Smooth muscle cell (in vitro differentiated cells): Measurements from ENCODE around the gene ZSWIM6. TPM values are rescaled to one million over a fixed set of nuclear protein-coding genes. Genes with fewer than 3 reads are reported as not detected.

ENCODE experiments used
- DNase-seq: peaks from one replicate; lab custom pipeline; 2025; ENCODE audit not compliant: unreplicated experiment; lab: John Stamatoyannopoulos, UW
- H2AFZ ChIP-seq: fragments of 200-600 bp; sonication (generic); 2 replicates; pipeline ENCODE4 v1.6.0; 2016; ENCODE audit warnings: antibody characterized with exemption, low read depth, mild to moderate bottlenecking
- H3F3A ChIP-seq: fragments of 200-600 bp; sonication (generic); 2 replicates; pipeline ENCODE4 v1.6.0; 2017; ENCODE audit warnings: antibody characterized with exemption, low read depth
- H3K27ac ChIP-seq: fragments of 200-600 bp; sonication (generic); 2 replicates; pipeline ENCODE4 v1.5.1; 2016; ENCODE audit warnings: low read depth, mild to moderate bottlenecking
- H3K27me3 ChIP-seq: fragments of 200-600 bp; sonication (generic); 2 replicates; pipeline ENCODE4 v1.6.1; 2016; ENCODE audit warnings: low read depth, mild to moderate bottlenecking
- H3K36me3 ChIP-seq: fragments of 200-600 bp; sonication (generic); 2 replicates; pipeline ENCODE4 v1.5.1; 2016; ENCODE audit warnings: low read depth
- H3K4me1 ChIP-seq: fragments of 200-600 bp; sonication (generic); 2 replicates; pipeline ENCODE4 v1.5.1; 2016; ENCODE audit warnings: low read depth
- H3K4me2 ChIP-seq: fragments of 200-600 bp; sonication (generic); 2 replicates; pipeline ENCODE4 v1.6.0; 2016; ENCODE audit warnings: mild to moderate bottlenecking
- H3K4me3 ChIP-seq: fragments of 200-600 bp; sonication (generic); 2 replicates; pipeline ENCODE4 v1.5.1; 2016; ENCODE audit warnings: mild to moderate bottlenecking
- H3K79me2 ChIP-seq: fragments of 200-600 bp; sonication (generic); 2 replicates; pipeline ENCODE4 v1.6.0; 2016; ENCODE audit warnings: low read depth, mild to moderate bottlenecking
- H3K9ac ChIP-seq: fragments of 200-600 bp; sonication (generic); 2 replicates; pipeline ENCODE4 v1.6.0; 2016; ENCODE audit warnings: low read depth
- H3K9me3 ChIP-seq: fragments of 200-600 bp; sonication (generic); replicated peaks from 2 replicates; pipeline ENCODE4 v1.5.1; 2016; ENCODE audit warnings: low read depth
- H4K20me1 ChIP-seq: fragments of 200-600 bp; sonication (generic); 2 replicates; pipeline ENCODE4 v1.6.0; 2016; ENCODE audit warnings: low read depth
- CTCF ChIP-seq: fragments of 200-600 bp; sonication (generic); IDR thresholded peaks from 2 replicates; pipeline ENCODE4 v1.5.1; 2017; ENCODE audit warnings: borderline replicate concordance, mild to moderate bottlenecking, antibody characterized with exemption; ENCODE audit not compliant: insufficient read depth, poor library complexity, severe bottlenecking
- WGBS: methylation state at CpG from one replicate; pipeline ENCODE4 v1.1.7; 2016; ENCODE audit warnings: low lambda C conversion rate; 5-methylcytosine and 5-hydroxymethylcytosine counted together
- polyA plus RNA-seq: library from polyadenylated mRNA; unstranded; fragments of >200 nt; fragmentation: Nextera tagmentation; extraction: Ambion mirVana; gene quantifications from 2 replicates; pipeline ENCODE4 v1.2.1, GENCODE V29; 2016
- total RNA-seq: library from RNA; depleted of rRNA; stranded (reverse); fragments of >200 nt; gene quantifications from 2 replicates; pipeline ENCODE4 v1.2.3, GENCODE V29; 2014

ZSWIM6 gene
- total and polyA plus RNA-seq, 2 experiments from 2014 or later: 9.1 to 25.5 TPM

- no peaks in the 10 kb centered on the region for H3F3A ChIP-seq
- peaks cover 100% of the 10 kb centered on the region for H4K20me1 ChIP-seq
- peaks cover 94% of the 10 kb centered on the region for H3K79me2 ChIP-seq
- TF ChIP-seq CTCF: no peak
- no peak overlapping the region for H2AFZ ChIP-seq
- H3K27ac ChIP-seq: no peak overlapping the region
- H3K36me3 ChIP-seq: no peaks in the 10 kb centered on the region
- no peak overlapping the region for H3K9ac ChIP-seq
- WGBS: 62% methylated on average over 3 of the region's 3 CpGs
- H3K9me3 ChIP-seq: no peaks in the 10 kb centered on the region
- no peaks in the 10 kb centered on the region for H3K27me3 ChIP-seq
- no peaks in the 10 kb centered on the region for H3K4me1 ChIP-seq
- no peak overlapping the region for H3K4me3 ChIP-seq
- no peak overlapping the region for H3K4me2 ChIP-seq
- DNase-seq: no peak
Measured at GRCh38 chr5:61423487-61424145, 91.6 kb downstream of the ZSWIM6 start.

- Histone ChIP-seq H3K4me2 (no peak overlapping the region), H3K9me3 (no peaks in the 10 kb centered on the region), H3F3A (no peaks in the 10 kb centered on the region), H3K4me1 (no peaks in the 10 kb centered on the region), H3K27ac (no peak overlapping the region), H3K27me3 (no peaks in the 10 kb centered on the region), H2AFZ (no peak overlapping the region), H4K20me1 (peaks cover 100% of the 10 kb centered on the region), H3K36me3 (no peaks in the 10 kb centered on the region), H3K9ac (no peak overlapping the region), H3K4me3 (no peak overlapping the region), H3K79me2 (peaks cover 94% of the 10 kb centered on the region)
- no peak for TF ChIP-seq CTCF
- 84% methylated on average over 1 of the region's 1 CpG for WGBS
- DNase-seq: no peak
Measured at GRCh38 chr5:61425918-61426317, 93.9 kb downstream of the ZSWIM6 start.

GRCh38 chr5:61429906-61430305 lies 97.8 kb downstream of the ZSWIM6 start:
- H3K36me3 ChIP-seq: no peaks in the 10 kb centered on the region
- WGBS: 100% methylated on average over 1 of the region's 1 CpG
- peaks cover 11% of the 10 kb centered on the region for H3F3A ChIP-seq
- no peaks in the 10 kb centered on the region for H3K27me3 ChIP-seq
- no peak for TF ChIP-seq CTCF
- peaks cover 97% of the 10 kb centered on the region for H4K20me1 ChIP-seq
- H3K4me2 ChIP-seq: no peak overlapping the region
- no peaks in the 10 kb centered on the region for H3K4me1 ChIP-seq
- no peaks in the 10 kb centered on the region for H3K9me3 ChIP-seq
- H3K79me2 ChIP-seq: peaks cover 98% of the 10 kb centered on the region
- no peak overlapping the region for H3K4me3 ChIP-seq
- no peak overlapping the region for H2AFZ ChIP-seq
- no peak overlapping the region for H3K27ac ChIP-seq
- H3K9ac ChIP-seq: no peak overlapping the region
- no peak for DNase-seq
